Embryonic facial prominence (tissue), 1 donor: ENCODE data around the gene CTNNA2.
"Not testable (repeated sequence)": the region's sequence is repeated elsewhere in the genome, so short reads cannot be mapped to it uniquely, and the experiment has no call there.

Experiments used
- DNase-seq: peaks from one replicate; pipeline ENCODE4 v3.0.0-alpha.2; 2016; ENCODE audit errors: extremely low spot score

The CTNNA2 gene

DNA sequence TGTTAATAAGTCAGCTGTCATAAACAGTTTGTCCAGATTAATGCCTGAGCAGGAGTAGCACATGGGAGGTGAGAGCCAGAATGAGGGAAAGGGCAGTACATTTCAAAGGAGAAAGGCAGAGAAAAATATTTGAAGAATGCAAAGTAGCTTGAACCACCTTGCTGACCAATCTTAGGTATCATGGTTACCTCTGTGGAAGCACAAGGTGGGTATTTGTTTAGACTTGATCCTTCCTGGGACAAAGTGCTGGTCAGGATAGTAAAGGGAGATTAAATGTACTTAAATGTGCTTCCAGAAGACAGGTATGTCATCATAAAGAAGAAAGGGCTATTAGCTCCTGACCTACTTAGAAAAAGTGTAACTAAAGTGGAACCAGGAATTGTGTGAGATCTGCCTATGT lies 686.7 kb downstream of the CTNNA2 start:
- DNase-seq: no peak

DNA sequence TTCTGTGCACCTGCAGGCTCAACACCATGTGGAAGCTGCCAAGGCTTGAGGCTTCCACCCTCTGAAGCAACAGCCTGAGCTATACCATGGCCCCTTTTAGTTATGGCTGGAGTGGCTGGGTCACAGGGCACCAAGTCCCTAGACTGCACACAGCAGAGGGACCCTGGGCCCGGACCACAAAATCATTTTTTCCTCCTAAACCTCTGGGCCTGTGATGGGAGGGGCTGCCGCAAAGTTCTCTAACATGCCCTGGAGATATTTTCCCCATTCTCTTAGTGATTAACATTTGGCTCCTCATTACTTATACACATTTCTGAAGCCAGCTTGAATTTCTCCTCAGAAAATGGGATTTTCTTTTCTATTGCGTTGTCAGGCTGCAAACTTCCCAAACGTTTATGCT lies 691.1 kb downstream of the CTNNA2 start:
- not testable (repeated sequence) for DNase-seq

DNA sequence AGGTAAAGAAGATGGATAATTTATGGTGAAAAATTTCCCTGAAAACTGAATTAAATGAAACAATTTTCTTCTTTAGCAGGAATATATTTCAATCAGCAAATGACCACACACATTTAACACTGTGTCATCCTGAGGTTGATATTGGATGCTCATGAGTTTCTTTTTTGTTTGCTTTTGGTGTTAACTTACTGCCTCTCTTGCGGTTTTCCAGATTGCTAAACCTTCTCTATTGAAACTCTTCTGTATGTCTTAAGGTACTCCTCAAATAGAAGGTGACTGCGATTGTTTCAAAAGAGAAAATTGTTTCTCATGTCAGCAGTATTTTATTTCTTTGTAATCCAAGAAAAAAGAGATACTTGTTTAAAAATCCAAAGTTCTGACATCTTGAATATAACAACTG lies 692.6 kb downstream of the CTNNA2 start:
- no peak for DNase-seq

DNA sequence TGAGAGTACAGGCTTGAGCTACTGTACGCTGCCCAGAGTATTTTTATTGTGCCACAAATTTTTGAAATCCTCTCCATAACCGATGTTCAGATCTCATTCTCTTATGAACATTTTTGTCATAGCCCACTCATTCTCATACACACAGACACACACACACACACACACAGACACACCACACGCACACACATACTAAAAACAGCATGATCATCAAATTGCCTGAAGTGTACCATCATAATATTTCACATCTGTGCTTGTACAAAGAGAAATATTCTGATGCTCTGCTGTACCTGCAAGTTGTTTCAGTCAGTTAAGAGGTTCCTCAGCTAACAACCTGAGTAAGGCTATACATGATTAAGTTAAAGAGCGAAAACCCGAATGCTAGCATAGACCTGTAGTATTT lies 696.6 kb downstream of the CTNNA2 start:
- no peak for DNase-seq

DNA sequence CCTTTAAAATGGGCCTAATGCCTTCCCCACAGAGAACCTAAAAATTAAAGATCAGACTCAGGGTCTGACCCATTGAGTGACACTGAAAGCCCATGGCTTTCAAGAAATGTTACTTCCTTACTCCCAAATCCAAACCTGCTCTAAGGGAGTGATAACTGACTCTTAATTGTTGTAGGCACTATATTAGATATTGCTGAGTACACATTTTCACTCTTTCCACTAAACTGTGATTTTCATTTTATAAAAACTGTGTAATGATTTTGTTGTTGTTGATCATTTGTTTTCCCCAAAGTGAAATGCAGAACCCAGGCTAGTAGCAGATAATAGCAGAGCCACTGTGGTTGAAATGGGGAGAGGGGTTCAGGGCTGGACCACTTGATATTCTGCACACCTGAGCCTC lies 704.6 kb downstream of the CTNNA2 start:
- DNase-seq: no peak

DNA sequence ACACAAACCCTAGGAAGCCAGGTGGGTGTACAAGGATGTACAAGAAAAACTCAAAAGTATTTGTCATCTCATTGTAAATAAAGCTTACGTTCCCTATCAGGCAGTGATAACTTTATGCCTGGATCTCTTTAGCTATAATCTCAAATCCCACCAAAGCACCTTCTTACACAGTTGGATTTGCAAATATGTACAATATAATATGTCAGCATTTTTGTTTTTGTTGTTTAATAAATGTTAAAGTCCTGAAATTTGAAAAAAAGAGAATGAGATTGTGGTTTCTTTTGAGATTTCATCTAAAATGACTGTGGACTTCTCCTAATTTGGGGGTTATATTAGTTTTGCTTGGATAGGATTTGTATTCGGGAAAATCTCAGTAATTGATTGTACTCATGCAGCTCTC lies 709.8 kb downstream of the CTNNA2 start:
- DNase-seq: no peak

DNA sequence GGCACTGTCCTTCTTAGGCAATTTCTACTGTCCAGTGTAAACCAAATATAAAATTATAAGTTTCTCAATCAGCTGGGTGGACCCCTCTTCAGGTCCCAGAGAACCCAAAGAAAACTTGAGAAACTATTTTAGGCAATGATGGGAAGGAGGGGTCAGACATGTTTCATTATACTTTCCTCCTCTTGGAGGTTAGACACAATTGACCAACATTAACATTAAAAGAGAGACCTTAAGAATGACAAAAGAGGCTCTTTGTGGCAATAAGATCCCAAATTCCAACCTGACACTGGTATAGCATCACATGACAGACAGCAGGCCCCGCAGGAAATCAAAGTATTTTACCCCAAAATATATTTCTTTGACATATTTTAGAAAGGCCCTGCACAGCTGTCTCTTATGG lies 718.6 kb downstream of the CTNNA2 start:
- DNase-seq: no peak

DNA sequence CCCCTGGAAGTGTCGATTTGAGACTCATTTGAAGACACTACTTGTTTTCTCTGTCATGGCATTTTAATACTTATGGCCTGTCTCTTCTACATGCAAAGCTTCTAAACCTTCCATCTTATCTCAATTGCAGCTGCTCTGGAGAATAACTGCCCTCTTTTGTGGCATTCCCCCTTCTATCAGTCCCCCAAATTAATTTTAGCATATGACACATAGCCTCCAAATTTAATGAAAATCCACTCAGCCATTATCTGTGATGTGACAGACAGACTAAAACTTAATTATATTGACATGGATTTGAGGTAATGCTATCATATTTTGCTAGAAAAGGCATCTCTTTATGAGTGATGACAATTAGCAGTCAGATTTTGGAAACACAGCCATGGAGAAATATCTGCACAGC lies 720.5 kb downstream of the CTNNA2 start:
- DNase-seq: no peak

DNA sequence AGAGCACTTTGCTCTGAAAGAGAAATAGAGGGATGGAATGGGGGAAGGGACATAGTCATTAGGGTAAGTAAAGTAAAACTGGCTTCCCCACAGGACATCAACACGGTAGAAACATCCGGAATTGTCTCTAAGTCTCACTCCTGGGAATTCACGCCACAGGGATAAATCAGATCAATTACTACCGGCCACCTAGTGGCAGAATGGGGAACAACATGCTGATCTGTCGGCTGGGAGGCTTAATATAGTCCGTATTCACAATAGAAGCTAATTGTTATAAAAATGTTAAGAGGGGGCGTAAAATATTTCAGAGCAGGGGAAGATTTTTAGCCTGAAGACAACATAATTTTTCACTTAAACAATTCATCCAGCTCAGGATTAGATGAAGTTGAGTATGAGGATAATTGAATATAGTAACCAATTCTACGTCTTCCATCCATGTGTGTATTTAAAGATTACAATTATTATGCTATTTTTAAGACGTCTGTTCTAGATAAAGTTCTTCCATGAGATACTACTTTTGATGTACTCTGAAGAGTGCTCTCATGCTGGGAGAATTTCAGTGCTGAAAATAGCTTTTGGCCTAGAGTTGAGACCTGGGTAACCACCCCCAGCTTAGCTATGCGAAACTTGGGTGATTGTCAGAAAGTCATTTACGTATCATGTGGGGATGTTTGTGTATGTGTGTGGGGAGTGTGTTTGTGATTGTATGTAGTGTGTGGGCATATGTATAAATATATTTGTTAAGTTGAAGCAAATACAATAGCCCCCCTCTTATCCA lies 726.0 kb downstream of the CTNNA2 start:
- DNase-seq: no peak

DNA sequence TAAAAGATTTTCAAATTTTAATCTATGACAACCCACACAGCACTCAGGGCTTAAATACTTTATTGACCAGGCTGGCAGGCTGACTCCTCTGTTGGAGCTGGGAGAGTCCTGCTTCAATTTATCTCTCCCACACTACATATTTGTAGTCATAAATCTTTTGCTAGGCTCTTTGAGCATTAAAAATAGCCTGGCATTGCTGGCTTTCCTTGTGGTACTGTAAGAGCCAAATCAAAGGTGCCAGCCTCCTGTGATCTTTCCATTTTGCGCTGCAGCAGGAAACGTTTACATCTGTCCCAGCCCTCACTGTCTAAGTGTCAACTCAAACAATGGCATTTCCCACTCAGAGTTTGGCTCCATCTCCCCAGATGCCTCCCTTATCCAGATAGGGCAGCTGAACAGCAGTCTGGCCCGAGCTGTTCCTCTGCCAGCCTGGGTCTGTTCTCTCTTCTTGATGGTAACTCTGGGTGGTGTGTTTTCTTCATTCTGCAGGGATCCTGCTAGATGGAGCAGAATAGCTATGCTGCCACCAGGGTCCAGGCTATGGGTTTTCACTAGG lies 729.6 kb downstream of the CTNNA2 start:
- no peak for DNase-seq

DNA sequence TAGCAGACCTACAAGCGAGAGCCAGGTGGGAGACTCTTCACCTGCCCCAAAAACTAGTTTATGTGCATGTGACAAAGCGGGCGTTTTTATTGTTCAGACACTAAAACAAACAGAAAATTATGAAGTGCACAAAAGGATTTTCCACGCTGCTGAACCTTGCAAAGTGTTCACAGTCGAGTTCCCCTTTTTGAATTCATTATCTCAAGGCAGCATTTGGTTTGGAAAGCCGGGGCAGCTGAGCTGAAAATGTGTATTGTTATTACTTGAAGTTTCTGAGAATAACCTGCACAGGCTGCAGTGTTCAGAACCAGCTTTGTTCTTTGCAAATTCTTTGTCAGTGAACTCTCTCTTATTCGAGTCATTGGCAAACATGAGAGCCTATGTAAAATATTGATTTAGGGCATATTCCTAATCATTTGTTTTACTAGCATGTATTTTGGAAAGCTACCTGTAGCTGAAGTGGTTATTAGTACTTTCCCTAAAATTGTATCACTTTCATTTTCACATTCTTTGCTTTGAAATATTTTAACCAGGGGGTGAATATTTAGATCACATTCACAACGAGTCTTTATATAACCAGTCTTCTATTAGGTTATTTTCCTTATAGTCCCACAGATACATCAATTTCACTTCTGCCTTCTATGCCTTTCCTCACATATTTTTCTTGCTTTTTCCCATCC lies 732.2 kb downstream of the CTNNA2 start:
- no peak for DNase-seq

DNA sequence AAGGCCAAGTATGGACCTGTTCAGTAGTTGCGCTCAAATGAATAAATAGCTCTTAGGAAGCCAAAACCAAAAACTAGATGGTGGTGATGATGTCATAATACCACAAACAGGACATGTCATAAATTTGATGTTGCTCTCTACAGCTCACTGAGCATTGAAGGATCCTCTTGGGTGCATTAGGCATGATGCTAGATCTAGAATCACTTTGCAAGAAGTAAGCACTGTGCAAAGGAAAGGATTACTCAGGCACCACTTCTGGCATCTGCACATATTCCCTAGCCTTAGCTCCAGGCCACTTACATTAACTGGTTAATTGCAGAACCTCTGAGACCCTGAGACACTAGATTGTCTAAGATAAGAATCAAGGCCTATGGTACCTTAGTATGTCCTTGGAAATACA lies 733.7 kb downstream of the CTNNA2 start:
- DNase-seq: no peak

DNA sequence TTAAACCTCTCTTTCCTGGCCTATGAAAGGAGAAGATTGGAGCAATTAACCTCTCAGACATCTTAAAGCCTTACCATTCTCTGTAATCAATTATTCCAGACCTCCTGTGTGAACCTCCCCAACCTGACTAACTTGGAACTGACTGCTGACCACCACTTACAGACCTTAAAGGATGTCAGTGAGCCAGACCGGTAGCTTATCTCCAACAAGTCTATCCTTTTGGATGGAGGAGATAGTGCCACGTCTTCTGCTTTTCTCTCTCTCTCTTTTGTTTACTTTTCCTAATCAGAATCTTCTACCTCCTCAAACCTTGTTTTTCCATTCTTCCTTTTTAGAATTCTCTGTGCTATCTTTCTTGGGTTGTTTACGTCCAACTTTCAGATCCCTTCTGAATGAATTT lies 734.5 kb downstream of the CTNNA2 start:
- no peak for DNase-seq

DNA sequence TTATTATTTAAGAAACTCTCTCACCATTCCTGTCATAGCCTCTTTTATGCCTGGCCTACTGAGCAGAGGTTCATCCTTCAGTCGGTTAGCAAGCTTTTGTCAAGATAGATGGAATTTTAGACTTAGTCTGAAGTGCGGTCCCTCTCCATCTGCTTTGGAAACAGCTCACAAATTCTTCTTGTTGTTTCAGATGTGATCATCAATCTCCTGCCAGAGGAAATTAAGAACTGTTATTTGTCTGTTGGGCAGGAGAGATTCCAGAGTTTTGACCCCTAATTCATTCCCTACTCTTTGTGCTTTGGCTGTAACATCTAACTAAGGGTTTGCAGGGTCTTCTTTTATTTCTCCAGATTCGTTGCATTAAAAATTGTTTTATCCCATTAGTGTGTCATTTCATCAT lies 735.3 kb downstream of the CTNNA2 start:
- DNase-seq: no peak

DNA sequence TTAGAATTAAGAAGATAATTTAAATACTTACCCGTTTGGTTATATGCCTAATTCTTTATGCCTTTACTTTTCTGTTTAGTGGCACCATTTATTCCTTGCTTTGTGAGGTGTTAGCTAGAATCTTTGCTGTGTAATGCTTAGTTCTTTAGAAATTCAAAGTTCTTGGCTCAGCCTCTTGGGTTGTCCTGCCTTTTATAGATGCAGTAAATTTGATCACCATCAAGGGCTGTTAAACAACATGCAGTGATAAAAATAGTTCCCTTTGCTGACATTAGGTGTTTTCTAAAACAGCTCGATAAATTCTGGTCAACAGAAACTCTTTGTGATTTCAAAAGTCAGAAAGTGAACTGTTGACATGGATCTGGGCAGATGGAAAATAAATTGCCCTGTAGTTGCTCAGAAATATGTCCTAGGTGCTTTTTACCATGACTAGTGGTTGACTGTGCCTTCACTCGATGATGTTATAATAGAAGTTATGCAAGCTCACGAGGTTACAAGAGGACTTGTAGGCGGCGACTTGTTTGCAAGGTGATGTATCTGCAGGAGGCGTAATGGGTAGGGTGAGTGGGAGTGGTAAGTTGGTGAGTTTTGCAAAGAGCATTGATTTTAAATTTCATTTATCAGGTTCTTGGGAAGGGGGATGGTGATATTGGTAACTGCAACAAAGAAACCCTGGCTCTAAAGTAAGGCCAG lies 739.6 kb downstream of the CTNNA2 start:
- no peak for DNase-seq

DNA sequence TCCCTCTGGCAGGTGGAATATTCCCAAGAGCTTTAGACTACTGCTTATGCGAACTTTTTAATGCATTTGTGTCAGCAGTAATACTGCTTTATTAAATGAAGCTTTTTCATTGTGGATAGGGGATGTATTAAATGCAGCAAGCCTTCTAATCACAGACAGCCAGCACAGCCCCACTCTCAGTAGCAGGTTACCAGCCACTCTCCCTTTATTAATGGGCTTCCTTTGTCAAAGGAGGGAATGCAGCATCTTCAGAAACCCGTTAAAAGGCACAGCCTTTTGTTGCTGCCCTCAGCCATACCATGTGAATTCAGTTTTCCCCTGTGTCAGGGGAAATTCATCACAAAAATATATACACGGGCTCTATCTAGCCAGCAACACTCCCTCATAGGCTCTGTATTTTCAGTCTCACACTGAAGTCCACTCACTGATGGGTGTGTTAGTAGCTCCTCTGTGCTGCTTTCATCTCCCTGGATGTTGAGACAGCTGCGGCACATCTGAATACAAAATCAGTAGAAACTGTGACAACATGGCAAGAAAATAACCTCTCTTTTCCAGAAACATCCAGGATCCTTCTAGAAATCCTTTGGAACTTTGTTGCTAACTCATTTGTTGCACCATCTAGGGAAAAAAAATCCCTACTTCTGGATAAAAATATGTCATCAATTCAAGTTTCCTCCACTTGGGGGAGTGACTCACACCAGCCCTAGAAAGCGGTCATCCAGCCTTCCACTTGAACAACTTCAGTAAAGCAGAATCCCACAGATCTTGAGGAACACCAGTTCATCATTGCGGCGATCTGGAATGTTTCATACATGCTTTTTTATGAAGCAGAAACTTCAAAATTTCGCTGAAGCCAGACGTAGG lies 743.3 kb downstream of the CTNNA2 start:
- DNase-seq: no peak

DNA sequence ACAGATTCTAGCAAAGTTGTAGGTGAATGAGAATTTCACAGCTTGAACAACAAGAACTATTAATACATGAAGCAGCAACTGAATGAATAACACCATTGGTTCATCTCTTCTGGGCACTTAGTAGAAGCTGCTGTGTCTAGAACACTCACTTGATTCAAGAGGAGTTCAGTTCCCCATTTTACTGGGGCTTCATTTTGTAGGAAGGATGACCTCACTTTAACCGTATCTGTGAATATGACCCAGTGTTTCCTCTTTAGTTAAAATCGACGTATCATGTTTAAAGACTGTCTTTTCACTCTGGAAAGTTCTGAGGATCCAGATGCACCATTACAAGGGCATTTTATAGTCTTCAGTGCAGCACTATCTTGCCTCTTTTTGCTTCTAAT lies 743.9 kb downstream of the CTNNA2 start:
- DNase-seq: no peak

DNA sequence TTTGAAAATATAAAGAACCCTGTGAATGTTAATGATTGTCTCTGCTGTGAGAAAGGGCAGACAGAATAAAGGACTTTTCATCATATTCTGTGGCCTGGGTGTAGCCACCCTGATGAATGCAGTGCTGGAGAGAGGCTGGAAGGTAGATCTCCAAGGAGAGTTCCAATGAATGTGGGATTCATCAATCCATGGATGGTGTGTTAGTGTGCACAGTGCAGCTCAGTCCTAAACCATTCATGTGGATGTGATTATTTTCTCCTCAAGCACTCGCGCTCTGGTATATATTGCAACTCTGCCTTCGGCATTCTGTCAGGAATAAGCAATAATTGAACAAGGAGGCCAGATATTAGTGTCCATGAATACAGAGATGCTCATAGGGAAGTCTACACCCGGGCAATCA lies 744.6 kb downstream of the CTNNA2 start:
- DNase-seq: no peak

DNA sequence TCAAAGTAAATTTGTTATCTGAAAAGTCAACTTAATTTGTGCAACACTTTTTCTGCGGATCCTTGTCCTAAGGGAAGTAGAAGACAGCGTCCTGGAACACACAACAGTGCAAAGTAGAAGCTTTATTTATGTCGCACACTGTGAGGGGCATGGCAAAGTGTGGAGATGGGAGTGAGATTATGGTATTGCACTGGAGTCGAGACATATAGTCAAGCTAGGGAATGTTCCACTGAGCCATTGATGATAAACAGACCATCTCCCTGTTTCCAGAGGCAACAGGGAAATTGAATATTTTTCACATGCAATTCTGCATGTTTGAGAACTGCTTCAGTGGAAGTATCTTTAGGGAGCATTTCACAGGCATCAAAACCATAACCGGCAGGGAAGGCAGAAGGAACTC lies 745.5 kb downstream of the CTNNA2 start:
- DNase-seq: no peak

DNA sequence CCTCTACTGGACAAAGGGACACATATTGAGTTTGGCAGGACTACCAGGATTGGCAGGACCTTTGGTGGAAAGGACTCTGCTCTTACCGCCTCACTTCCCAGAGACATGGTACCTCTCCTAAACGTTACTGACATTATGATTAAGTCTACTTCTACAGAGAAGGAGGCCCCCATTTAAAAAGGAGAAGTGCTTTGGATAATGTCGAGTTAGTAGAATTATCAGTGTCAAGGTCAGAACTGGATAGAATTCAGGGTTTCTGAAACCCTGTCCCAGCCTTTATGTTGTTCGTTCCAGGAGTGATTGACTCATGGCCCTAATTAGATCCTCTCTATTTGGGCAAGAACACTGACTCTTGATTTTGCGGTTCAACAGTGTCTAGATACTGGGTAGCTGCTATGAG lies 745.9 kb downstream of the CTNNA2 start:
- no peak for DNase-seq

DNA sequence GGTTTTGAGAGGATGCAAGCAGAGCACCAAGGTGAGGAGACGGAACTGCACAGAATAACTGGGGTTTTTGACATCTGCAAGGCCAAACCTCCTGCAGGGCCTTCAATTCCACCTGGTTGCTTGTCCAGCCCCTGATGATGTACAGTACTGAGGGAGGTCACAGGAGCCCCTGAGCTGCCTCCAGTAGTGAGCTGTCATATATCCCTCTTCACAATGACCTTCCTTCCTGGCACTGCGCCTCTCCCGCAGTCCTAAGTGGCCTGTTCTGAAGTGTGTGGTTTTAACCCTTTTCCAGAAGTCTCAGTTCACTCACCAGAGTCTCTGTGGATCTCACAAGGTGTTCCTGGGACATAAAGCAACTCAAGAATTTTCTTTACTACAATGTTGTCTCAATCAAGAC lies 746.4 kb downstream of the CTNNA2 start:
- no peak for DNase-seq

DNA sequence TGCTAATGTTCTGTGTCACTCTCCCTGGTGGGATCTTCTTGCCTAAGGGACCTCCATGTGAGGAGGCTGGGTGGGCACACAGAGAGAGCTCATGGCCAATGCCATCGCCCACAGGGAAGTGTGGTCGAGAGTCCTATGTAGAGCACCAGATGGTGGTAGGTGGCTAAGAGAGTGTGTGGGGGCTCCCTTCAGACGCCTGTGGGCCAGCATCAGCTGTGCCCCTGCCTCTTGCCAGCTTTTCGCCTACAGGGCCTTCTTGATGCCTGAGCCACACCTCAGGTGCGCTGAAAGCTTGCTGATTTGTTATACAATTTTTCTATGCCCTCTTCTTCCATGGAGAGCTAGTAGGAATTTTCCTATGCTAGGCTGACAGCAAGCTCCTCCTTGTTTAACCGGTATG lies 753.4 kb downstream of the CTNNA2 start:
- no peak for DNase-seq
